Thyroid gland (tissue), 4 donors: ENCODE results near the gene ABHD12B.

Source experiments
- POLR2A ChIP-seq, 2 donors: fragments of 450-650 bp; IDR thresholded peaks; one replicate each; pipeline ENCODE4 v1.6.1; 2017; ENCODE audit warnings: antibody characterized with exemption in 2 of 2, mild to moderate bottlenecking in 2 of 2, moderate library complexity in 1 of 2
- TF ChIP-seq, protein P1 (sequence below), 6 experiments: fragments of 200-600 bp in 3 of 6; fragments of 450-650 bp in 3 of 6; sonication (generic) in 3 of 6; IDR thresholded peaks; one replicate each; pipeline ENCODE4 v1.5.1; 2016 to 2019; ENCODE audit warnings: antibody characterized with exemption in 6 of 6, mild to moderate bottlenecking in 2 of 6, inconsistent platforms in 1 of 6, moderate library complexity in 1 of 6

DNA sequence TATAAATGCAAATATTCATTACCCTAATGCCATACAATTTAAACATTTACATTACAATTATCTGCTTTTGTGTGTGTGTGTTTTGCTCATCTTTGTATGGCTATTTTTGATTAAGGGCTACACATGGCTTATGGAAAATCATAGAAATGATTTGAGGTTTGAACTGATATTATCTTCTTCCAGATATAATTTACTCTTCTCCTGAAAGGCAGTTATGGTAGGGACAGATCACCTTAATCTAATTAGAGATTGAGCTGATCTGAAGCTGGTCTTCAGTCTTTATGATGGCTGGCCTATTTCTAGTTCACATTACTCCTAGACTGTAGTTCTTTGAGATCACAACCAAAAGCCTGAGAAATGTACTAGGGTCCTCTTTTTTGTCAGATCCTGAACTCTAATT lies 15.6 kb downstream of the ABHD12B start:
- no peak for TF ChIP-seq POLR2A (IDR thresholded peaks at IDR 0.05)
- TF ChIP-seq, protein P1, sequence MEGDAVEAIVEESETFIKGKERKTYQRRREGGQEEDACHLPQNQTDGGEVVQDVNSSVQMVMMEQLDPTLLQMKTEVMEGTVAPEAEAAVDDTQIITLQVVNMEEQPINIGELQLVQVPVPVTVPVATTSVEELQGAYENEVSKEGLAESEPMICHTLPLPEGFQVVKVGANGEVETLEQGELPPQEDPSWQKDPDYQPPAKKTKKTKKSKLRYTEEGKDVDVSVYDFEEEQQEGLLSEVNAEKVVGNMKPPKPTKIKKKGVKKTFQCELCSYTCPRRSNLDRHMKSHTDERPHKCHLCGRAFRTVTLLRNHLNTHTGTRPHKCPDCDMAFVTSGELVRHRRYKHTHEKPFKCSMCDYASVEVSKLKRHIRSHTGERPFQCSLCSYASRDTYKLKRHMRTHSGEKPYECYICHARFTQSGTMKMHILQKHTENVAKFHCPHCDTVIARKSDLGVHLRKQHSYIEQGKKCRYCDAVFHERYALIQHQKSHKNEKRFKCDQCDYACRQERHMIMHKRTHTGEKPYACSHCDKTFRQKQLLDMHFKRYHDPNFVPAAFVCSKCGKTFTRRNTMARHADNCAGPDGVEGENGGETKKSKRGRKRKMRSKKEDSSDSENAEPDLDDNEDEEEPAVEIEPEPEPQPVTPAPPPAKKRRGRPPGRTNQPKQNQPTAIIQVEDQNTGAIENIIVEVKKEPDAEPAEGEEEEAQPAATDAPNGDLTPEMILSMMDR (IDR thresholded peaks at IDR 0.05) = no peak
